K562 treated with DMSO at 1 percent for 24 hours (cell line): ENCODE data around the gene MAD2L2. TPM values are rescaled to one million over a fixed set of nuclear protein-coding genes. Genes with fewer than 3 reads are reported as not detected.

ENCODE experiments used
- total RNA-seq: library from RNA; unstranded; fragments of 300-600 nt; gene quantifications from 2 replicates; pipeline ENCODE4 v1.2.3, GENCODE V29; 2022; ENCODE audit warnings: low read depth; ENCODE audit not compliant: insufficient read depth

Gene MAD2L2
- total RNA-seq: 284 and 286 TPM in 2 replicates

GRCh38 chr1:11681071-11681771, at the start of gene MAD2L2:
MAD2L2 (minus strand) TSS chr1:11681148; CDS start chr1:11680601, 547 bp downstream.

DNA sequence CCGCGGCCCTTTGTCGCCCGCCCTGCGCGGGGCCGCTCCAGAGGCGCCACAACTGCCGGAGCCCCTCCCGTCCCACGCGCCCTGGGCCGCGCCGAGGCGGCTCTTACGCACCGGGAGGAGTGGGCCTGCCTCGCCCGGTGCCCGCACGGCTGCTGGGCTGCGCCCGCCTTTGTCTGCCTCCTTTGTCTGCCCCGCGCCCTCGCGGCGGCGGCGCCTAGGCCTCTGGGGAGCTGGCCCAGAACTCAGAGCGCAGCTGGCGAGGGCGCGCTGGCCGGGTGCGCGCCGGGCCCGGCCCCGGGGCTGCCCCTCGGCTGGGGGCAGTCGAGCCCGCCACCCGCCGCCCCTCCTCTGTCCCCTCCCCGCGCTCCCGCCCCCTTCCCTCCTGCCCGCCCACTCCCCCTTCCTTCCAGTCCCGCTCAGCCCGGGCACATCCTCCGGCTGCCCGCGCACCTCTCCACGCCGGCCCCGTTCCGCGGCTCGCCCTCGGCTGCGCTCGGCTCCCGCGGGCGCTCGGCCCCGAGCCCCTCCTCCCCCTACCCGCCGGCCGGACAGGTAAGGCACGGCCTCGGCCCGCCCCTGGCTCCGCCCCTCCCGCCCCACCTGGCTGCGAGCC, 10.5 kb upstream of the MAD2L2 start, which contains the start of gene DRAXIN:
DRAXIN (plus strand) TSS at position 409 of the 613 bp plus-strand sequence. CDS start 14,549 bp downstream, outside the sequence.

DNA sequence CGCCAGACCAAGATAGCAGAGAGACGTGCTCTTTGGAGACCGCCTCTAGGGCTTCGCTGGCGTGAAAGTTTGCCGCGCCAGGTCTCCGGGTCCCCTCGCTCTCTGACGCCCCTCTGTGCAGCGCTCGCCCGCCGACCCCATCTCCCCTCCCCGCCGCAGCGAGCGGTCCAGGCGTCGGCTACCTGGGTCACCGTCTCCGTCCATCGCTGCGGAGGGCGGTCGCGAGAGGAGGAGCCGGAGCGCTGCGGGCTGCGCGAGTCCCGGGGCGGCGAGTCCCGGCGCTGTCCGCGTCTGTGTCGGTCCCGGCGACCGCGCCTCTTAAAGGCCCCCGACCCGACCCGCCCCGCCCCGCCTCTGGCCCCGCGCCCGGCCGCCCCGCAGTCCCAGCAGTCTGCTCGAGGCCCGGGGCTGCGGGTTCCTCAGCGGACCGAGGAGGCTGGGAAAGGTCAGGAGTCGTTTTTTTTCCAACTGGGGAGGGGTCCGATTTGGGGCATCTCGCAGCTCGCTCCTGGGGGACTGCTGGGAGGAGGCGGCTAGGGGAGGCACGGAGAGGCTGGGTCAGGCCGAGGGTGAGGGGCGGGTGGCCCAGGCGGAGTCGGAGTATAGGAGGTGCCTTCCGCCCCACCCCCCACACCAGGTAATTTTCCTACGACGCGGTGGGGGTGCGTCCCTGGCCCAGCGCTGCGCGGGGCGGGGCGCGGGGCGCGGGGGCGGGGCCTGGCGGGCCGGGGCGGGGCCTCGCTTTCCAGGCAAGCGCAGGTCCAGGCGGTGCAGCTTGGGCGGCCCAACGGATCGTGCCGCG, 26.6 kb downstream of the MAD2L2 start, which contains the start of the genes FBXO2 and FBXO44:
FBXO2 (minus strand) TSS at position 293 of the 802 bp plus-strand sequence; CDS start at position 204, 89 bp downstream.
FBXO44 (plus strand) TSS at position 741 of the 802 bp plus-strand sequence. CDS start 959 bp downstream, outside the sequence.

Other genes with a start within 250 kb of the MAD2L2 start
- gene DISP3, start 202.0 kb downstream of the MAD2L2 start, total RNA-seq: 0.06 and 0.87 TPM in 2 replicates
- 7.5 and 10.0 TPM in 2 replicates for gene FBXO2, start 26.7 kb downstream of the MAD2L2 start, total RNA-seq
- 15.2 and 17.6 TPM in 2 replicates for gene FBXO44, start 26.3 kb downstream of the MAD2L2 start, total RNA-seq
- gene FBXO6, start 16.9 kb downstream of the MAD2L2 start, total RNA-seq: 45.8 and 46.7 TPM in 2 replicates
- gene DRAXIN, start 10.6 kb upstream of the MAD2L2 start, total RNA-seq: not detected in 2 replicates
- gene AGTRAP, start 55.0 kb upstream of the MAD2L2 start, total RNA-seq: 195 and 209 TPM in 2 replicates
- 0.19 and 11.9 TPM in 2 replicates for gene C1orf167, start 81.0 kb upstream of the MAD2L2 start, total RNA-seq
- 98.0 and 102 TPM in 2 replicates for gene MTHFR, start 124.8 kb upstream of the MAD2L2 start, total RNA-seq
- 8.8 and 11.3 TPM in 2 replicates for gene CLCN6, start 125.0 kb upstream of the MAD2L2 start, total RNA-seq
- not detected in 2 replicates for gene NPPA, start 166.6 kb upstream of the MAD2L2 start, total RNA-seq
- not detected in 2 replicates for gene NPPB, start 177.8 kb upstream of the MAD2L2 start, total RNA-seq
- 172 TPM in 2 replicates for gene KIAA2013, start 245.3 kb upstream of the MAD2L2 start, total RNA-seq